ENCODE results near the gene KNDC1.

- no peak for TF ChIP-seq CTCF (IDR thresholded peaks at IDR 0.05)
- no peak for TF ChIP-seq POLR2A (IDR thresholded peaks at IDR 0.05)
Observed at GRCh38 chr10:133195096-133195495, 35.1 kb downstream of the KNDC1 start.
